Islet of Langerhans (tissue), 1 donor: ENCODE data around the gene CCR5AS.

Source experiments
- FAIRE-seq: peaks from one replicate; lab custom pipeline; 2011; peaks lifted over from hg19 to GRCh38; lab: Jason Lieb, UNC

Gene CCR5AS

GRCh38 chr3:46375814-46376213 is 31.1 kb downstream of the CCR5AS start:
- FAIRE-seq: no peak

GRCh38 chr3:46375218-46375617 is 31.6 kb downstream of the CCR5AS start:
- FAIRE-seq: no peak

DNA sequence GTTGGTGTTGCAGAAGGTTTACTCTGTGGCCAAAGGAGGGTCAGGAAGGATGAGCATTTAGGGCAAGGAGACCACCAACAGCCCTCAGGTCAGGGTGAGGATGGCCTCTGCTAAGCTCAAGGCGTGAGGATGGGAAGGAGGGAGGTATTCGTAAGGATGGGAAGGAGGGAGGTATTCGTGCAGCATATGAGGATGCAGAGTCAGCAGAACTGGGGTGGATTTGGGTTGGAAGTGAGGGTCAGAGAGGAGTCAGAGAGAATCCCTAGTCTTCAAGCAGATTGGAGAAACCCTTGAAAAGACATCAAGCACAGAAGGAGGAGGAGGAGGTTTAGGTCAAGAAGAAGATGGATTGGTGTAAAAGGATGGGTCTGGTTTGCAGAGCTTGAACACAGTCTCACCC is 32.1 kb downstream of the CCR5AS start:
- no peak for FAIRE-seq

DNA sequence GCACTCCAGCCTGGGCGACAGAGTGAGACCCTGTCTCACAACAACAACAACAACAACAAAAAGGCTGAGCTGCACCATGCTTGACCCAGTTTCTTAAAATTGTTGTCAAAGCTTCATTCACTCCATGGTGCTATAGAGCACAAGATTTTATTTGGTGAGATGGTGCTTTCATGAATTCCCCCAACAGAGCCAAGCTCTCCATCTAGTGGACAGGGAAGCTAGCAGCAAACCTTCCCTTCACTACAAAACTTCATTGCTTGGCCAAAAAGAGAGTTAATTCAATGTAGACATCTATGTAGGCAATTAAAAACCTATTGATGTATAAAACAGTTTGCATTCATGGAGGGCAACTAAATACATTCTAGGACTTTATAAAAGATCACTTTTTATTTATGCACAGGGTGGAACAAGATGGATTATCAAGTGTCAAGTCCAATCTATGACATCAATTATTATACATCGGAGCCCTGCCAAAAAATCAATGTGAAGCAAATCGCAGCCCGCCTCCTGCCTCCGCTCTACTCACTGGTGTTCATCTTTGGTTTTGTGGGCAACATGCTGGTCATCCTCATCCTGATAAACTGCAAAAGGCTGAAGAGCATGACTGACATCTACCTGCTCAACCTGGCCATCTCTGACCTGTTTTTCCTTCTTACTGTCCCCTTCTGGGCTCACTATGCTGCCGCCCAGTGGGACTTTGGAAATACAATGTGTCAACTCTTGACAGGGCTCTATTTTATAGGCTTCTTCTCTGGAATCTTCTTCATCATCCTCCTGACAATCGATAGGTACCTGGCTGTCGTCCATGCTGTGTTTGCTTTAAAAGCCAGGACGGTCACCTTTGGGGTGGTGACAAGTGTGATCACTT is 34.1 kb downstream of the CCR5AS start:
- no peak for FAIRE-seq

DNA sequence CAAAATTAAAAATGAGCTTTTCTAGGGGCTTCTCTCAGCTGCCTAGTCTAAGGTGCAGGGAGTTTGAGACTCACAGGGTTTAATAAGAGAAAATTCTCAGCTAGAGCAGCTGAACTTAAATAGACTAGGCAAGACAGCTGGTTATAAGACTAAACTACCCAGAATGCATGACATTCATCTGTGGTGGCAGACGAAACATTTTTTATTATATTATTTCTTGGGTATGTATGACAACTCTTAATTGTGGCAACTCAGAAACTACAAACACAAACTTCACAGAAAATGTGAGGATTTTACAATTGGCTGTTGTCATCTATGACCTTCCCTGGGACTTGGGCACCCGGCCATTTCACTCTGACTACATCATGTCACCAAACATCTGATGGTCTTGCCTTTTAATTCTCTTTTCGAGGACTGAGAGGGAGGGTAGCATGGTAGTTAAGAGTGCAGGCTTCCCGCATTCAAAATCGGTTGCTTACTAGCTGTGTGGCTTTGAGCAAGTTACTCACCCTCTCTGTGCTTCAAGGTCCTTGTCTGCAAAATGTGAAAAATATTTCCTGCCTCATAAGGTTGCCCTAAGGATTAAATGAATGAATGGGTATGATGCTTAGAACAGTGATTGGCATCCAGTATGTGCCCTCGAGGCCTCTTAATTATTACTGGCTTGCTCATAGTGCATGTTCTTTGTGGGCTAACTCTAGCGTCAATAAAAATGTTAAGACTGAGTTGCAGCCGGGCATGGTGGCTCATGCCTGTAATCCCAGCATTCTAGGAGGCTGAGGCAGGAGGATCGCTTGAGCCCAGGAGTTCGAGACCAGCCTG is 35.1 kb downstream of the CCR5AS start:
- no peak for FAIRE-seq

DNA sequence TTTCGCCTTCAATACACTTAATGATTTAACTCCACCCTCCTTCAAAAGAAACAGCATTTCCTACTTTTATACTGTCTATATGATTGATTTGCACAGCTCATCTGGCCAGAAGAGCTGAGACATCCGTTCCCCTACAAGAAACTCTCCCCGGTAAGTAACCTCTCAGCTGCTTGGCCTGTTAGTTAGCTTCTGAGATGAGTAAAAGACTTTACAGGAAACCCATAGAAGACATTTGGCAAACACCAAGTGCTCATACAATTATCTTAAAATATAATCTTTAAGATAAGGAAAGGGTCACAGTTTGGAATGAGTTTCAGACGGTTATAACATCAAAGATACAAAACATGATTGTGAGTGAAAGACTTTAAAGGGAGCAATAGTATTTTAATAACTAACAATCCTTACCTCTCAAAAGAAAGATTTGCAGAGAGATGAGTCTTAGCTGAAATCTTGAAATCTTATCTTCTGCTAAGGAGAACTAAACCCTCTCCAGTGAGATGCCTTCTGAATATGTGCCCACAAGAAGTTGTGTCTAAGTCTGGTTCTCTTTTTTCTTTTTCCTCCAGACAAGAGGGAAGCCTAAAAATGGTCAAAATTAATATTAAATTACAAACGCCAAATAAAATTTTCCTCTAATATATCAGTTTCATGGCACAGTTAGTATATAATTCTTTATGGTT is 35.9 kb downstream of the CCR5AS start, which contains the start of gene CCR5:
Gene CCR5 (plus strand): TSS at position 108 of the 680 bp plus-strand sequence. CDS start 1,957 bp downstream, outside the sequence.
- FAIRE-seq: no peak

- no peak for FAIRE-seq
These were observed 37.2 kb downstream of the CCR5AS start for GRCh38 chr3:46369675-46370132.

DNA sequence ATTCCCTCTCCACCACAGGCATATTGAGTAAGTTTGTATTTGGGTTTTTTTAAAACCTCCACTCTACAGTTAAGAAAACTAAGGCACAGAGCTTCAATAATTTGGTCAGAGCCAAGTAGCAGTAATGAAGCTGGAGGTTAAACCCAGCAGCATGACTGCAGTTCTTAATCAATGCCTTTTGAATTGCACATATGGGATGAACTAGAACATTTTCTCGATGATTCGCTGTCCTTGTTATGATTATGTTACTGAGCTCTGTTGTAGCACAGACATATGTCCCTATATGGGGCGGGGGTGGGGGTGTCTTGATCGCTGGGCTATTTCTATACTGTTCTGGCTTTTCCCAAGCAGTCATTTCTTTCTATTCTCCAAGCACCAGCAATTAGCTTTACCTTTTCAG is 37.7 kb downstream of the CCR5AS start:
- no peak for FAIRE-seq

- no peak for FAIRE-seq
These were observed 38.3 kb downstream of the CCR5AS start for GRCh38 chr3:46368569-46368968.

DNA sequence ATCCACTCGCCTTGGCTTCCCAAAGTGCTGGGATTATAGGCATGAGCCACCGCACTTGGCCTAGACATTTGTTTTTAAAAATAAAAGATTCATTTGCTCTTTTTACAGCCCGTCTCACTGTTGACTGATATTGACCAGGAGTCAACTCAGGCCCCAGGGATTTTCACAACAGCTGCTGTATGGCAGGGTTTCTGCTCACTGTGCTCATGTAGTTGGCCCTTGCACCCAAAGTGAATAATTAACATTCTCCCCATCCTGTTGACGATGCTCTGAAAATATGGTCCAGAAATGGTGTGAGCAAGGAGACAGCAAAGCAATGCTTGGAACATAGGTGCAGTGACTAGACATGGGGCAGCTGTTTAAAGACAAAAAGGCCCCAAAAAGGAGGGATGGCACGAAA is 39.1 kb downstream of the CCR5AS start:
- no peak for FAIRE-seq

DNA sequence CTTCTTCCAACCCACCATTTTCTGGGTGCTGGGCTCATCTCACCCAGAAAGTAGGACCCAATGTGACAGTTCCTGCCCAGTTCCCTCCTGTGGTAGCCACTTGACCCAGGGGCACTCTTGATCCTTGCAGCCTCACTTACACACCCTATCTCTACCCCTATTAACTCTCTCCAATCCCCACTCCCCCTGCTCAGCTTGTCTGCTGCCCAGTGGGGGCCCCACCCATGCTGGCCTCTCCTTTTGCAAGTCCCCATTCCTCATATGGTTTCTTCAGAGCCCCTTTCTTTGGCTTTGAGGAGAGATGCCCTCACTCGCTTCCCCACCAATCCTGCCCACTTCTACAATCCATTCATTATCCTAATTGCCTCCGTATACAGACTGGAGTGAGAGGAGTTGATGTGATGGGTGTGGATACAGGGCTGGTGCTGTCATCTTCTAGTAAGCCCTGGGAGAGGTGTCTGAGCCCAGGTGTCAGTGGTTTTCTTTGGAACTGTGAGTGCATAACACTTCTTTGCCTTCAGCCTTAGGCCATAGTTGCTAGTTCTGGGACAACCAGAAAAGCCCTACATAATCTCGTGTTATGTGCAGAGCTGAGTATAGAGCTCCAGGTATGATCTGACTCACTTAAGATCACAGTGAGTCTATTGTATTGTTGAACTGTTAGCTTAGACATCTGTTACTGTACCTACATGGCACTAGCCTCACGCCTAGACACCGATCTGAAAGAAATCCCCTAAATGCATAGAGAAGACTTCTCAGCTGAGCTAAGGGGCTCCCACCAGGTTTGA is 40.9 kb downstream of the CCR5AS start:
- FAIRE-seq: no peak

- FAIRE-seq: no peak
These were observed 41.8 kb downstream of the CCR5AS start for GRCh38 chr3:46365041-46365440.

- FAIRE-seq: no peak
These were observed 45.2 kb downstream of the CCR5AS start for GRCh38 chr3:46361408-46362283.

GRCh38 chr3:46360907-46361306 is 46.0 kb downstream of the CCR5AS start:
- FAIRE-seq: no peak

DNA sequence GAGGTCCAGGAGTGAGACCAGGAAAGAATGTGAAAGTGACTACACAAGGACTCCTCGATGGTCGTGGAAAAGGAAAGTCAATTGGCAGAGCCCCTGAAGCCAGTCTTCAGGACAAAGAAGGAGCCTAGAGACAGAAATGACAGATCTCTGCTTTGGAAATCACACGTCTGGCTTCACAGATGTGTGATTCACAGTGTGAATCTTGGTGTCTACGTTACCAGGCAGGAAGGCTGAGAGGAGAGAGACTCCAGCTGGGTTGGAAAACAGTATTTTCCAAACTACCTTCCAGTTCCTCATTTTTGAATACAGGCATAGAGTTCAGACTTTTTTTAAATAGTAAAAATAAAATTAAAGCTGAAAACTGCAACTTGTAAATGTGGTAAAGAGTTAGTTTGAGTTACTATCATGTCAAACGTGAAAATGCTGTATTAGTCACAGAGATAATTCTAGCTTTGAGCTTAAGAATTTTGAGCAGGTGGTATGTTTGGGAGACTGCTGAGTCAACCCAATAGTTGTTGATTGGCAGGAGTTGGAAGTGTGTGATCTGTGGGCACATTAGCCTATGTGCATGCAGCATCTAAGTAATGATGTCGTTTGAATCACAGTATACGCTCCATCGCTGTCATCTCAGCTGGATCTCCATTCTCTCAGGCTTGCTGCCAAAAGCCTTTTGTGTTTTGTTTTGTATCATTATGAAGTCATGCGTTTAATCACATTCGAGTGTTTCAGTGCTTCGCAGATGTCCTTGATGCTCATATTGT is 47.0 kb downstream of the CCR5AS start:
- no peak for FAIRE-seq

DNA sequence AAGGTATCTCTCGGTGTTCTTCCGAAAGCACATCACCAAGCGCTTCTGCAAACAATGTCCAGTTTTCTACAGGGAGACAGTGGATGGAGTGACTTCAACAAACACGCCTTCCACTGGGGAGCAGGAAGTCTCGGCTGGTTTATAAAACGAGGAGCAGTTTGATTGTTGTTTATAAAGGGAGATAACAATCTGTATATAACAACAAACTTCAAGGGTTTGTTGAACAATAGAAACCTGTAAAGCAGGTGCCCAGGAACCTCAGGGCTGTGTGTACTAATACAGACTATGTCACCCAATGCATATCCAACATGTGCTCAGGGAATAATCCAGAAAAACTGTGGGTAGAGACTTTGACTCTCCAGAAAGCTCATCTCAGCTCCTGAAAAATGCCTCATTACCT is 48.4 kb downstream of the CCR5AS start:
- no peak for FAIRE-seq

GRCh38 chr3:46356909-46357308 is 50.0 kb downstream of the CCR5AS start:
- no peak for FAIRE-seq

DNA sequence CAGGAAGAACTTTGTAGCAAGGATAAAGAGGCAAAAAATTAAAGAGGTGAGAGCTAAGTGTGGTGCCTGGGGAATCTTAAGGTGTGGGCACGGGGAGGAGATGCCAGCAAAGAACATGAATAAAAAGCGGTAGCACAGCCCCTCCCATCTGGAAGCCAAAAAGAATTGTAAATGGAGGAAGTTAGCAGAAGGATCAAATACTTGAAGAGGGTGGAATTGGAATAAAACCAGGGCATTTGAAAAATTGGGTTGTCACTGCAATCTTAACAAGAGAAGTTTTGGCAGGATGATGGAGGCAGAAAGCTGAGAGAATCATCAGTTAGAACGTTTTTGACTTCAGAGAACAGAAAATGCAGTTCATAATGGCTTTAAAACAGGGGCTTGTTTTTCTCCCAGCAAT is 50.6 kb downstream of the CCR5AS start:
- FAIRE-seq: no peak

DNA sequence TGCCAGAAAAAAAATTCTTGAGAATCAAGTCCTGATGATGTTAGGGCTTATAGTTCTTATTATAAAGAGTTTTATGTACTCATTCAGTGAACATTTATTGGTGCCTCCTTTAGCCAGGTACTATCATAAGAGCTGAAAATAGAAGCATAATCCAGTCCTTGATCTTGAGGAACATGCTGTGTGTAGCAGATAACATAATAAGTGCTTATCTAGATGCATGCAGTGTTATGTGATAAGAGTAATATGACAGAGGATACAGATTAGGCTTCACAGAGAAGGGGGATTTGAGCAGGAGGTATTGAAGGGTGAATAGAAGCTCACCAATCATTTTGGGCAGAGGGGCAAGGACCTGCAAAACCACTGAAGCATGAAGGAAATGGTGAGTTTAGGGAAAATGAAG is 51.9 kb downstream of the CCR5AS start:
- no peak for FAIRE-seq

DNA sequence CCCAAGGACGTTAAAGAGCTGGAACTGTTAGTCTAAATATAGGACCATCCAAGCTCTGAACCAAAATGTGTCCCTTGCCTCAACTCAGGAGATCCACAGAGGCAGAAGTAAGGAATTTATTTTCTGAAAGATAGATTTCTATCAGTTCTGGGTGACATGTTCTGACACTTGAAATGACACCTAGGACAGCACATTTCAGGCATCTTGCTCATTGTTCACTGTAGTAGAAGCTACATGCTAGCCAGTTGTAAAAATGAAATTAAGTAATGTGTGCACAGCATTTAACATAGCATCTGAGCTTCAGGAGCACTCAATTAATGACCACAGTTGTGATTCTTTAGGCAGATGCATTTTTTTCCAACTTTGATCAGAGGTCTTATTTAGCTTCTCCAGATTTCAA is 52.4 kb downstream of the CCR5AS start:
- FAIRE-seq: no peak
